Measurements from ENCODE around the gene TOX2. TPM values are rescaled to one million over a fixed set of nuclear protein-coding genes. Genes with fewer than 3 reads are reported as not detected.

The TOX2 gene
- total RNA-seq, 2 experiments from 2014 or later, result 1.5 to 1.7 TPM

- Mint-ChIP-seq H3K9me3 (no peaks in the 10 kb centered on the region), H3K4me3 (no peak overlapping the region), H3K27me3 (peaks cover 17% of the 10 kb centered on the region), H3K27ac (no peak overlapping the region), H3K4me1 (ENCODE audit: low read depth) (peaks cover 19% of the 10 kb centered on the region), H3K36me3 (ENCODE audit: low read depth) (no peaks in the 10 kb centered on the region)
- ChIA-PET POLR2A (interaction anchor here (0.6 kb wide), 1 partner anchor 11 kb away, joined by 3 read pairs; no protein-coding TSS in a partner anchor), CTCF (no interaction called here)
- intact Hi-C loops (cut with micrococcal nuclease), result no loop called here
- peak; percentile 75 for ATAC-seq
- DNase-seq, result peak; percentile 35
- no peak for TF ChIP-seq CTCF (IDR thresholded peaks at IDR 0.05)
Observed at GRCh38 chr20:44011251-44011940, 96.7 kb downstream of the TOX2 start.

GRCh38 chr20:44012466-44013226, 98.0 kb downstream of the TOX2 start:
- no peak overlapping the region for H3K4me3 Mint-ChIP-seq
- H3K27ac Mint-ChIP-seq, result no peak overlapping the region
- peaks cover 17% of the 10 kb centered on the region for H3K27me3 Mint-ChIP-seq
- intact Hi-C loops (cut with micrococcal nuclease), result no loop called here
- H3K9me3 Mint-ChIP-seq, result no peaks in the 10 kb centered on the region
- ChIA-PET CTCF (no interaction called here), POLR2A (no interaction called here)
- peaks cover 19% of the 10 kb centered on the region for H3K4me1 Mint-ChIP-seq (ENCODE audit: low read depth)
- TF ChIP-seq CTCF (IDR thresholded peaks at IDR 0.05), result no peak
- DNase-seq (no peak), ATAC-seq (no peak)
- H3K36me3 Mint-ChIP-seq (ENCODE audit: low read depth), result no peaks in the 10 kb centered on the region

GRCh38 chr20:44014807-44015732, 100.4 kb downstream of the TOX2 start:
- DNase-seq (no peak), ATAC-seq (no peak)
- Mint-ChIP-seq H3K36me3 (ENCODE audit: low read depth) (no peaks in the 10 kb centered on the region), H3K9me3 (no peaks in the 10 kb centered on the region), H3K4me1 (ENCODE audit: low read depth) (peaks cover 33% of the 10 kb centered on the region), H3K27ac (no peak overlapping the region), H3K4me3 (no peak overlapping the region), H3K27me3 (peaks cover 13% of the 10 kb centered on the region)
- intact Hi-C loops (cut with micrococcal nuclease), result no loop called here
- POLR2A ChIA-PET, result interaction anchor here (0.7 kb wide), 1 partner anchor 15 kb away, joined by 3 read pairs; no protein-coding TSS in a partner anchor
- CTCF ChIA-PET, result interaction anchor here (1.2 kb wide), 1 partner anchor 11 kb away, joined by 3 read pairs; no protein-coding TSS in a partner anchor
- no peak for TF ChIP-seq CTCF (IDR thresholded peaks at IDR 0.05)

GRCh38 chr20:44015733-44016103, 101.1 kb downstream of the TOX2 start:
- CTCF ChIA-PET, result interaction anchor here (1.2 kb wide), 1 partner anchor 11 kb away, joined by 3 read pairs; no protein-coding TSS in a partner anchor
- ATAC-seq (no peak), DNase-seq (no peak)
- TF ChIP-seq CTCF (IDR thresholded peaks at IDR 0.05), result no peak
- H3K27ac Mint-ChIP-seq, result no peak overlapping the region
- H3K4me1 Mint-ChIP-seq (ENCODE audit: low read depth), result peaks cover 31% of the 10 kb centered on the region
- intact Hi-C loops (cut with micrococcal nuclease), result no loop called here
- H3K9me3 Mint-ChIP-seq, result no peaks in the 10 kb centered on the region
- H3K27me3 Mint-ChIP-seq, result peaks cover 8% of the 10 kb centered on the region
- no peak overlapping the region for H3K4me3 Mint-ChIP-seq
- no peaks in the 10 kb centered on the region for H3K36me3 Mint-ChIP-seq (ENCODE audit: low read depth)
- POLR2A ChIA-PET, result no interaction called here

Data from activated CD8-positive, alpha-beta T cell treated with anti-CD3 and anti-CD28 coated beads for 36 hours (primary cell).